ENCODE results near the gene PTBP1. TPM values are rescaled to one million over a fixed set of nuclear protein-coding genes. Genes with fewer than 3 reads are reported as not detected.

PTBP1 gene
- polyA plus RNA-seq, 4 donors, result 365 to 458 (median 390) TPM

GRCh38 chr19:795691-796581, 1.3 kb upstream of the PTBP1 start:
- no peak for DNase-seq (ENCODE audit: low read depth in 4 of 4, low spot score in 3 of 4)

GRCh38 chr19:797528-798414, 519 bp downstream of the PTBP1 start:
- peak; percentile 74 to 85 (median 80) for DNase-seq (ENCODE audit: low read depth in 4 of 4, low spot score in 3 of 4)

GRCh38 chr19:798415-799075, 1.3 kb downstream of the PTBP1 start:
- DNase-seq (ENCODE audit: low read depth in 4 of 4, low spot score in 3 of 4), result no peak

- DNase-seq (ENCODE audit: low read depth in 4 of 4, low spot score in 3 of 4), result no peak
Measured at GRCh38 chr19:799076-799881, 2.0 kb downstream of the PTBP1 start.

GRCh38 chr19:800360-801029, 3.2 kb downstream of the PTBP1 start:
- no peak for DNase-seq (ENCODE audit: low read depth in 4 of 4, low spot score in 3 of 4)

GRCh38 chr19:801030-801860, 4.0 kb downstream of the PTBP1 start:
- no peak for DNase-seq (ENCODE audit: low read depth in 4 of 4, low spot score in 3 of 4)

GRCh38 chr19:801861-802497, 4.7 kb downstream of the PTBP1 start:
- no peak for DNase-seq (ENCODE audit: low read depth in 4 of 4, low spot score in 3 of 4)

- no peak for DNase-seq (ENCODE audit: low read depth in 4 of 4, low spot score in 3 of 4)
Measured at GRCh38 chr19:802498-803098, 5.3 kb downstream of the PTBP1 start.

GRCh38 chr19:803099-803561, 5.9 kb downstream of the PTBP1 start:
- no peak for DNase-seq (ENCODE audit: low read depth in 4 of 4, low spot score in 3 of 4)

GRCh38 chr19:803686-804418, 6.6 kb downstream of the PTBP1 start:
- DNase-seq (ENCODE audit: low read depth in 4 of 4, low spot score in 3 of 4), result no peak

GRCh38 chr19:804419-805165, 7.3 kb downstream of the PTBP1 start:
- no peak for DNase-seq (ENCODE audit: low read depth in 4 of 4, low spot score in 3 of 4)

GRCh38 chr19:805166-805551, 7.9 kb downstream of the PTBP1 start:
- DNase-seq (ENCODE audit: low read depth in 4 of 4, low spot score in 3 of 4), result no peak

- DNase-seq (ENCODE audit: low read depth in 4 of 4, low spot score in 3 of 4), result no peak
Measured at GRCh38 chr19:805600-806550, 8.6 kb downstream of the PTBP1 start.

- DNase-seq (ENCODE audit: low read depth in 4 of 4, low spot score in 3 of 4), result no peak
Measured at GRCh38 chr19:806815-807421, 9.7 kb downstream of the PTBP1 start.
